Measurements from ENCODE around the gene WDR93.

DNA sequence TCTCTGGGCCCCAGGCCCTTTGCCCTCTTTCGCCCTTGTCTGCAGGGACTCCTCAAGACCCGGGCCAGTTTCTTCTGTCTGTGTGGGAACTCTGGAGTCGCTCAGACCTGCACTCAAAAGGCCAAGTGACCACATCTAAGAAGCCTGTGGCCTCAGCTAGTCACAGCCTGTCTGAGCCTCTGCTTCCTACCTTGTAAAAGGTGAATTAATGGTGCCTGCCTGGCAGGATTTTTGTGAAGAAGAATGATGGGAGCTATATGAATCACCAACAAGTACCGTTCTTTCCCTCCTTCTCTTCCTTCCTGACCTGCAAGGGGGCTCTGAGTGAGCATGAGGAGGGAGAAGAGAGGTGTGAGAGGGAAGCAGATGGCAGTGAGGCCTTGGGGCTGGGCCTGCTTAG is 18.9 kb upstream of the WDR93 start:
- TF ChIP-seq, protein P1, sequence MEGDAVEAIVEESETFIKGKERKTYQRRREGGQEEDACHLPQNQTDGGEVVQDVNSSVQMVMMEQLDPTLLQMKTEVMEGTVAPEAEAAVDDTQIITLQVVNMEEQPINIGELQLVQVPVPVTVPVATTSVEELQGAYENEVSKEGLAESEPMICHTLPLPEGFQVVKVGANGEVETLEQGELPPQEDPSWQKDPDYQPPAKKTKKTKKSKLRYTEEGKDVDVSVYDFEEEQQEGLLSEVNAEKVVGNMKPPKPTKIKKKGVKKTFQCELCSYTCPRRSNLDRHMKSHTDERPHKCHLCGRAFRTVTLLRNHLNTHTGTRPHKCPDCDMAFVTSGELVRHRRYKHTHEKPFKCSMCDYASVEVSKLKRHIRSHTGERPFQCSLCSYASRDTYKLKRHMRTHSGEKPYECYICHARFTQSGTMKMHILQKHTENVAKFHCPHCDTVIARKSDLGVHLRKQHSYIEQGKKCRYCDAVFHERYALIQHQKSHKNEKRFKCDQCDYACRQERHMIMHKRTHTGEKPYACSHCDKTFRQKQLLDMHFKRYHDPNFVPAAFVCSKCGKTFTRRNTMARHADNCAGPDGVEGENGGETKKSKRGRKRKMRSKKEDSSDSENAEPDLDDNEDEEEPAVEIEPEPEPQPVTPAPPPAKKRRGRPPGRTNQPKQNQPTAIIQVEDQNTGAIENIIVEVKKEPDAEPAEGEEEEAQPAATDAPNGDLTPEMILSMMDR (tag by site-specific recombination; IDR thresholded peaks at IDR 0.05) = no peak
- TF ChIP-seq GLIS1 (tag by site-specific recombination; IDR thresholded peaks at IDR 0.05) (no peak), ZNF501 (tag by site-specific recombination; IDR thresholded peaks at IDR 0.05) (no peak), KLF1 (tag by site-specific recombination; IDR thresholded peaks at IDR 0.05) (no peak), REPIN1 (tag by site-specific recombination; IDR thresholded peaks at IDR 0.05; ENCODE audit: low read depth) (no peak), ZNF311 (tag by site-specific recombination; IDR thresholded peaks at IDR 0.05; ENCODE audit: borderline replicate concordance) (no peak)
- TF ChIP-seq, protein P2, sequence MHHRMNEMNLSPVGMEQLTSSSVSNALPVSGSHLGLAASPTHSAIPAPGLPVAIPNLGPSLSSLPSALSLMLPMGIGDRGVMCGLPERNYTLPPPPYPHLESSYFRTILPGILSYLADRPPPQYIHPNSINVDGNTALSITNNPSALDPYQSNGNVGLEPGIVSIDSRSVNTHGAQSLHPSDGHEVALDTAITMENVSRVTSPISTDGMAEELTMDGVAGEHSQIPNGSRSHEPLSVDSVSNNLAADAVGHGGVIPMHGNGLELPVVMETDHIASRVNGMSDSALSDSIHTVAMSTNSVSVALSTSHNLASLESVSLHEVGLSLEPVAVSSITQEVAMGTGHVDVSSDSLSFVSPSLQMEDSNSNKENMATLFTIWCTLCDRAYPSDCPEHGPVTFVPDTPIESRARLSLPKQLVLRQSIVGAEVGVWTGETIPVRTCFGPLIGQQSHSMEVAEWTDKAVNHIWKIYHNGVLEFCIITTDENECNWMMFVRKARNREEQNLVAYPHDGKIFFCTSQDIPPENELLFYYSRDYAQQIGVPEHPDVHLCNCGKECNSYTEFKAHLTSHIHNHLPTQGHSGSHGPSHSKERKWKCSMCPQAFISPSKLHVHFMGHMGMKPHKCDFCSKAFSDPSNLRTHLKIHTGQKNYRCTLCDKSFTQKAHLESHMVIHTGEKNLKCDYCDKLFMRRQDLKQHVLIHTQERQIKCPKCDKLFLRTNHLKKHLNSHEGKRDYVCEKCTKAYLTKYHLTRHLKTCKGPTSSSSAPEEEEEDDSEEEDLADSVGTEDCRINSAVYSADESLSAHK (tag by site-specific recombination; IDR thresholded peaks at IDR 0.05) = no peak
